ENCODE measurements around the gene HOXC6.
A peak's percentile ranks its signal among the peaks of the same experiment; 100 is the strongest.

Gene HOXC6

GRCh38 chr12:54027442-54027786, 826 bp upstream of the HOXC6 start:
- DNase-seq = no peak

- DNase-seq = peak; percentile 82
Measured at GRCh38 chr12:54029529-54030441, 1.5 kb downstream of the HOXC6 start.

GRCh38 chr12:54030442-54030801, 2.2 kb downstream of the HOXC6 start:
- no peak for DNase-seq

GRCh38 chr12:54030889-54031471, 2.7 kb downstream of the HOXC6 start:
- no peak for DNase-seq

- no peak for DNase-seq
Measured at GRCh38 chr12:54031480-54031879, 3.2 kb downstream of the HOXC6 start.

GRCh38 chr12:54032086-54032619, 3.9 kb downstream of the HOXC6 start:
- DNase-seq = no peak

- no peak for DNase-seq
Measured at GRCh38 chr12:54032627-54033100, 4.4 kb downstream of the HOXC6 start, which contains the start of gene HOXC5. Gene HOXC5, plus strand, starts transcription at chr12:54033050. Its CDS starts 73 bp downstream, at chr12:54033123.

GRCh38 chr12:54033106-54033979, 5.1 kb downstream of the HOXC6 start:
- DNase-seq = peak; percentile 93

GRCh38 chr12:54033980-54034784, 5.9 kb downstream of the HOXC6 start:
- no peak for DNase-seq

GRCh38 chr12:54034785-54035310, 6.6 kb downstream of the HOXC6 start:
- no peak for DNase-seq

GRCh38 chr12:54035568-54036264, 7.5 kb downstream of the HOXC6 start:
- no peak for DNase-seq

- no peak for DNase-seq
Measured at GRCh38 chr12:54036620-54037359, 8.6 kb downstream of the HOXC6 start.

- DNase-seq = no peak
Measured at GRCh38 chr12:54037360-54038283, 9.4 kb downstream of the HOXC6 start.

- no peak for DNase-seq
Measured at GRCh38 chr12:54038284-54038870, 10.1 kb downstream of the HOXC6 start.

- DNase-seq = no peak
Measured at GRCh38 chr12:54038871-54039414, 10.7 kb downstream of the HOXC6 start.

- DNase-seq = no peak
Measured at GRCh38 chr12:54039417-54040147, 11.3 kb downstream of the HOXC6 start.

- DNase-seq = peak; percentile 44
Measured at GRCh38 chr12:54040148-54040494, 11.9 kb downstream of the HOXC6 start.

Measured in right kidney (tissue), 1 donor.